Astrocyte (in vitro differentiated cells and primary cell): Measurements from ENCODE around the gene BCAR1. TPM values are rescaled to one million over a fixed set of nuclear protein-coding genes. Genes with fewer than 3 reads are reported as not detected.

ENCODE experiments used
- DNase-seq: peaks from one replicate; pipeline ENCODE4 v3.0.0-alpha.2; 2010; ENCODE audit warnings: low read depth
- FAIRE-seq: peaks from 2 replicates; lab custom pipeline; 2011; peaks lifted over from hg19 to GRCh38; lab: Jason Lieb, UNC
- H2AFZ ChIP-seq: 2 replicates; pipeline ENCODE4 v1.6.0; 2012; ENCODE audit warnings: low read depth, low read length, inconsistent platforms
- H3K27ac ChIP-seq: 2 replicates; pipeline ENCODE4 v1.5.1; 2011; ENCODE audit warnings: low read depth, low read length, inconsistent platforms
- H3K27me3 ChIP-seq: 2 replicates; pipeline ENCODE4 v1.6.0; 2011; ENCODE audit warnings: low read length, inconsistent platforms; ENCODE audit not compliant: insufficient read depth
- H3K36me3 ChIP-seq: 2 replicates; pipeline ENCODE4 v1.5.1; 2011; ENCODE audit warnings: low read length, inconsistent platforms; ENCODE audit not compliant: insufficient read depth
- H3K4me1 ChIP-seq: 2 replicates; pipeline ENCODE4 v1.5.1; 2011; ENCODE audit warnings: low read length, inconsistent platforms; ENCODE audit not compliant: insufficient read depth
- H3K4me2 ChIP-seq: 2 replicates; pipeline ENCODE4 v1.6.0; 2012; ENCODE audit warnings: low read length, inconsistent platforms
- H3K4me3 ChIP-seq: 2 replicates; pipeline ENCODE4 v1.5.1; 2011; ENCODE audit warnings: low read depth, mild to moderate bottlenecking, low read length, inconsistent platforms; ENCODE audit not compliant: insufficient read depth
- H3K79me2 ChIP-seq: 2 replicates; pipeline ENCODE4 v1.6.0; 2012; ENCODE audit warnings: mild to moderate bottlenecking, low read length, inconsistent platforms; ENCODE audit not compliant: insufficient read depth
- H3K9ac ChIP-seq: 2 replicates; pipeline ENCODE4 v1.6.0; 2012; ENCODE audit warnings: mild to moderate bottlenecking, low read length, inconsistent platforms
- H3K9me3 ChIP-seq: 2 replicates; pipeline ENCODE4 v1.5.1; 2012; ENCODE audit warnings: low read depth, mild to moderate bottlenecking, low read length, inconsistent platforms; ENCODE audit not compliant: insufficient read depth
- H4K20me1 ChIP-seq: 2 replicates; pipeline ENCODE4 v1.6.0; 2012; ENCODE audit warnings: low read length, inconsistent platforms; ENCODE audit not compliant: insufficient read depth
- H3K27ac Mint-ChIP-seq: one replicate; pipeline ENCODE4 v1.8.0; 2021; ENCODE audit warnings: mild to moderate bottlenecking, mixed read lengths; ENCODE audit not compliant: unreplicated experiment
- H3K27me3 Mint-ChIP-seq: one replicate; pipeline ENCODE4 v1.8.0; 2021; ENCODE audit warnings: low read depth, mixed read lengths; ENCODE audit not compliant: unreplicated experiment
- H3K36me3 Mint-ChIP-seq: one replicate; pipeline ENCODE4 v1.8.0; 2021; ENCODE audit warnings: low read depth, mixed read lengths; ENCODE audit not compliant: unreplicated experiment
- H3K4me1 Mint-ChIP-seq: one replicate; pipeline ENCODE4 v1.8.0; 2021; ENCODE audit warnings: low read depth, mixed read lengths; ENCODE audit not compliant: unreplicated experiment
- H3K4me3 Mint-ChIP-seq: one replicate; pipeline ENCODE4 v1.8.0; 2021; ENCODE audit warnings: mild to moderate bottlenecking, moderate library complexity, mixed read lengths; ENCODE audit not compliant: unreplicated experiment
- H3K9me3 Mint-ChIP-seq: one replicate; pipeline ENCODE4 v1.8.0; 2021; ENCODE audit warnings: mild to moderate bottlenecking, mixed read lengths; ENCODE audit not compliant: unreplicated experiment
- CTCF ChIP-seq: IDR thresholded peaks from 2 replicates; pipeline ENCODE4 v1.5.1; 2011; ENCODE audit warnings: low read depth, mild to moderate bottlenecking, inconsistent platforms, low read length, moderate library complexity; ENCODE audit not compliant: insufficient read depth
- EZH2 ChIP-seq: IDR thresholded peaks from 2 replicates; pipeline ENCODE4 v1.6.1; 2012; ENCODE audit warnings: mild to moderate bottlenecking, low read length, inconsistent platforms; ENCODE audit not compliant: insufficient read depth
- total RNA-seq: library from RNA; stranded (reverse); gene quantifications from 2 replicates; pipeline ENCODE4 v1.2.1, GENCODE V29; 2021

Gene BCAR1
- total RNA-seq, 1 donor from 2014 or later: 296 TPM

GRCh38 chr16:75202069-75202590 lies 49.3 kb downstream of the BCAR1 start:
- H4K20me1 ChIP-seq: no peaks in the 10 kb centered on the region

GRCh38 chr16:75198135-75198600 lies 53.3 kb downstream of the BCAR1 start:
- H3K36me3 Mint-ChIP-seq: no peaks in the 10 kb centered on the region
- H2AFZ ChIP-seq: peak overlapping the region; percentile 21
- no peaks in the 10 kb centered on the region for H3K4me1 Mint-ChIP-seq
- no peaks in the 10 kb centered on the region for H3K79me2 ChIP-seq
- peak overlapping the region; percentile 38 for H3K4me2 ChIP-seq
- no peaks in the 10 kb centered on the region for H3K4me1 ChIP-seq
- H3K27me3 ChIP-seq: no peaks in the 10 kb centered on the region
- peaks cover 18% of the 10 kb centered on the region for H3K9me3 Mint-ChIP-seq
- H3K4me3 ChIP-seq: no peak overlapping the region
- H3K4me3 Mint-ChIP-seq: no peak overlapping the region
- H3K27ac ChIP-seq: no peak overlapping the region
- TF ChIP-seq CTCF (no peak), EZH2 (no peak)
- H3K9me3 ChIP-seq: no peaks in the 10 kb centered on the region
- DNase-seq: no peak
- no peaks in the 10 kb centered on the region for H4K20me1 ChIP-seq
- H3K27me3 Mint-ChIP-seq: peaks cover 11% of the 10 kb centered on the region
- no peak for FAIRE-seq
- H3K9ac ChIP-seq: no peak overlapping the region
- H3K36me3 ChIP-seq: no peaks in the 10 kb centered on the region
- no peak overlapping the region for H3K27ac Mint-ChIP-seq

More at GRCh38 chr16:75202069-75202590, 49.3 kb downstream of the BCAR1 start:
- H3K27ac Mint-ChIP-seq: no peak overlapping the region
- Histone ChIP-seq H3K4me1 (peaks cover 3% of the 10 kb centered on the region), H3K4me3 (no peak overlapping the region), H3K36me3 (no peaks in the 10 kb centered on the region), H3K9ac (no peak overlapping the region), H3K79me2 (no peaks in the 10 kb centered on the region), H3K4me2 (no peak overlapping the region), H3K9me3 (no peaks in the 10 kb centered on the region), H3K27ac (no peak overlapping the region), H3K27me3 (no peaks in the 10 kb centered on the region), H2AFZ (no peak overlapping the region)
- no peaks in the 10 kb centered on the region for H3K9me3 Mint-ChIP-seq
- TF ChIP-seq CTCF (no peak), EZH2 (no peak)
- DNase-seq (no peak), FAIRE-seq (no peak)
- peaks cover 5% of the 10 kb centered on the region for H3K27me3 Mint-ChIP-seq
- H3K4me3 Mint-ChIP-seq: no peak overlapping the region
- no peaks in the 10 kb centered on the region for H3K36me3 Mint-ChIP-seq
- no peaks in the 10 kb centered on the region for H3K4me1 Mint-ChIP-seq

- no peaks in the 10 kb centered on the region for H3K36me3 ChIP-seq
- Mint-ChIP-seq H3K27me3 (peaks cover 15% of the 10 kb centered on the region), H3K9me3 (peaks cover 24% of the 10 kb centered on the region), H3K4me1 (no peaks in the 10 kb centered on the region), H3K4me3 (no peak overlapping the region), H3K27ac (no peak overlapping the region), H3K36me3 (no peaks in the 10 kb centered on the region)
- no peaks in the 10 kb centered on the region for H3K79me2 ChIP-seq
- TF ChIP-seq EZH2 (no peak), CTCF (no peak)
- no peaks in the 10 kb centered on the region for H4K20me1 ChIP-seq
- no peaks in the 10 kb centered on the region for H3K27me3 ChIP-seq
- no peak overlapping the region for H3K9ac ChIP-seq
- H3K27ac ChIP-seq: no peak overlapping the region
- peak overlapping the region; percentile 21 for H2AFZ ChIP-seq
- peak overlapping the region; percentile 38 for H3K4me2 ChIP-seq
- no peak for FAIRE-seq
- no peak for DNase-seq
- H3K9me3 ChIP-seq: no peaks in the 10 kb centered on the region
- no peaks in the 10 kb centered on the region for H3K4me1 ChIP-seq
- no peak overlapping the region for H3K4me3 ChIP-seq
These were observed 53.8 kb downstream of the BCAR1 start for GRCh38 chr16:75197522-75198134.
